OCI-LY1 (cell line): ENCODE data around the gene RAD51B.

Experiments used
- EZH2 ChIP-seq: fragments of 200-600 bp; sonication (generic), shearing (Covaris generic); IDR thresholded peaks from 2 replicates; pipeline ENCODE4 v1.8.0; 2017; ENCODE audit warnings: borderline replicate concordance, mixed run types, mild to moderate bottlenecking, antibody characterized with exemption, low read length, moderate library complexity, mixed read lengths
- TF ChIP-seq, protein P1 (sequence below): fragments of 200-600 bp; sonication (generic), shearing (Covaris generic); IDR thresholded peaks from 2 replicates; pipeline ENCODE4 v1.5.1; 2017; ENCODE audit warnings: mild to moderate bottlenecking, antibody characterized with exemption, low read length, moderate library complexity, mixed read lengths

DNA sequence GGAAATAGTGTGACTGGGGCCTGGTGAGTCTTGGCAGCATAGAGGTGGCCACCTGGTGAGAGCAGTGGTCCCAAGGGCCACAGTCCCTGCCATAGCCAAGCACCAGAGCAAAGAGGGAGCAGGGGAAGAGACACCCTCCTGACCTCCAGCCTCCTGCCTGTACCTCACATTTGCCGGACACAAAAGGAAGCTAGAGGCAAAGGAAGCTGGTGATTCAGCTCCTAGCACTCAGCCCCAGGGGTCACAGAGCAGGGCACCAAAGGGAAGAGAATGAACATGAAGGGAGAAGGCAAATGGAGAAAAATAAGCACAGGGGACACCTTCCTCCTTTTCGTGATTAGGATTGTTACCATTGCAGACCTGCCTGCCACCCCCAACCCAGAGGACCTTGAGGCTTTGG is 756.5 kb downstream of the RAD51B start:
- TF ChIP-seq, protein P1, sequence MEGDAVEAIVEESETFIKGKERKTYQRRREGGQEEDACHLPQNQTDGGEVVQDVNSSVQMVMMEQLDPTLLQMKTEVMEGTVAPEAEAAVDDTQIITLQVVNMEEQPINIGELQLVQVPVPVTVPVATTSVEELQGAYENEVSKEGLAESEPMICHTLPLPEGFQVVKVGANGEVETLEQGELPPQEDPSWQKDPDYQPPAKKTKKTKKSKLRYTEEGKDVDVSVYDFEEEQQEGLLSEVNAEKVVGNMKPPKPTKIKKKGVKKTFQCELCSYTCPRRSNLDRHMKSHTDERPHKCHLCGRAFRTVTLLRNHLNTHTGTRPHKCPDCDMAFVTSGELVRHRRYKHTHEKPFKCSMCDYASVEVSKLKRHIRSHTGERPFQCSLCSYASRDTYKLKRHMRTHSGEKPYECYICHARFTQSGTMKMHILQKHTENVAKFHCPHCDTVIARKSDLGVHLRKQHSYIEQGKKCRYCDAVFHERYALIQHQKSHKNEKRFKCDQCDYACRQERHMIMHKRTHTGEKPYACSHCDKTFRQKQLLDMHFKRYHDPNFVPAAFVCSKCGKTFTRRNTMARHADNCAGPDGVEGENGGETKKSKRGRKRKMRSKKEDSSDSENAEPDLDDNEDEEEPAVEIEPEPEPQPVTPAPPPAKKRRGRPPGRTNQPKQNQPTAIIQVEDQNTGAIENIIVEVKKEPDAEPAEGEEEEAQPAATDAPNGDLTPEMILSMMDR, result no peak
- TF ChIP-seq EZH2, result no peak
